GM21360 (cell line): ENCODE measurements around the gene SCLY.
"Not testable (repeated sequence)": the region's sequence is repeated elsewhere in the genome, so short reads cannot be mapped to it uniquely, and the experiment has no call there.

ENCODE experiments used
- ATAC-seq: cut with Tn5 transposase; IDR thresholded peaks from one replicate; pipeline ENCODE4 v1.9.1; 2021; ENCODE audit warnings: mild to moderate bottlenecking, moderate library complexity; ENCODE audit not compliant: unreplicated experiment

Gene SCLY

GRCh38 chr2:238039985-238040384 is 20.8 kb upstream of the SCLY start:
- ATAC-seq: no peak

- no peak for ATAC-seq
Observed at GRCh38 chr2:238040918-238041317, 19.9 kb upstream of the SCLY start.

- no peak for ATAC-seq
Observed at GRCh38 chr2:238042090-238042489, 18.7 kb upstream of the SCLY start.

- ATAC-seq: no peak
Observed at GRCh38 chr2:238042849-238043584, 17.8 kb upstream of the SCLY start.

- no peak for ATAC-seq
Observed at GRCh38 chr2:238043851-238044250, 16.9 kb upstream of the SCLY start.

GRCh38 chr2:238045575-238045974 is 15.2 kb upstream of the SCLY start:
- no peak for ATAC-seq

- ATAC-seq: no peak
Observed at GRCh38 chr2:238046725-238047270, 14.0 kb upstream of the SCLY start.

GRCh38 chr2:238053191-238053776 is 7.5 kb upstream of the SCLY start:
- ATAC-seq: no peak

GRCh38 chr2:238055841-238056240 is 5.0 kb upstream of the SCLY start:
- no peak for ATAC-seq

- not testable (repeated sequence) for ATAC-seq
Observed at GRCh38 chr2:238057696-238058575, 2.9 kb upstream of the SCLY start.

GRCh38 chr2:238059505-238059904 is 1.3 kb upstream of the SCLY start:
- no peak for ATAC-seq

- ATAC-seq: no peak
Observed at GRCh38 chr2:238060096-238060541, 682 bp upstream of the SCLY start.

GRCh38 chr2:238061315-238062202 is 758 bp downstream of the SCLY start:
- ATAC-seq: peak; percentile 10

- no peak for ATAC-seq
Observed at GRCh38 chr2:238063414-238064189, 2.8 kb downstream of the SCLY start.

- ATAC-seq: no peak
Observed at GRCh38 chr2:238064376-238064775, 3.6 kb downstream of the SCLY start.

GRCh38 chr2:238065071-238065846 is 4.5 kb downstream of the SCLY start:
- no peak for ATAC-seq

GRCh38 chr2:238066218-238066617 is 5.4 kb downstream of the SCLY start:
- ATAC-seq: no peak

GRCh38 chr2:238066718-238067117 is 5.9 kb downstream of the SCLY start:
- ATAC-seq: not testable (repeated sequence)

- ATAC-seq: no peak
Observed at GRCh38 chr2:238067939-238068338, 7.1 kb downstream of the SCLY start.
